HCT116 (cell line): ENCODE results near the gene PSMB7. TPM values are rescaled to one million over a fixed set of nuclear protein-coding genes. Genes with fewer than 3 reads are reported as not detected.

Experiments
- ATAC-seq: fragments of 200-7000 bp; cut with Tn5 transposase; 2 replicates; pipeline ENCODE4 v1.9.1; 2020; ENCODE audit warnings: mild to moderate bottlenecking, moderate library complexity
- BruUV-seq: library from RNA; stranded (reverse); fragments of 400-500 nt; replicated peaks from 2 replicates; lab custom pipeline; 2021; lab: Mats Ljungman, UMichigan
- CTCF ChIA-PET: fragments of 300-600 bp; sonication (Branson Sonifier 250); formaldehyde crosslinking; loops from one replicate; lab custom pipeline; 2021; ENCODE audit warnings: antibody characterized with exemption; lab: Charles Lee
- POLR2A ChIA-PET: fragments of 300-600, 350-600 bp; sonication (Branson Sonifier 250); formaldehyde crosslinking; loops from one replicate; lab custom pipeline; 2021; ENCODE audit warnings: antibody characterized with exemption; lab: Charles Lee
- RAD21 ChIA-PET, 2 experiments: fragments of 300-600 bp; sonication (Branson Sonifier 250); formaldehyde crosslinking; loops; one replicate each; lab custom pipeline; 2023; ENCODE audit warnings: low total read pairs in 2 of 2; ENCODE audit not compliant: uncharacterized antibody in 2 of 2, unreplicated experiment in 2 of 2, low non-redundant PET in 1 of 2; lab: Charles Lee
- DNase-seq: peaks from one replicate; pipeline ENCODE4 v3.0.0-alpha.2; 2010; ENCODE audit warnings: low read depth, low spot score
- H2AFZ ChIP-seq: fragments of 200-600 bp; shearing (Covaris generic), sonication (generic); 2 replicates; pipeline ENCODE4 v1.6.1; 2017; ENCODE audit warnings: low read depth, mixed run types, mixed read lengths, antibody characterized with exemption, low read length; ENCODE audit not compliant: poor library complexity, severe bottlenecking
- H3K27ac ChIP-seq: 2 replicates; pipeline ENCODE4 v1.5.1; 2012; ENCODE audit warnings: low read depth, low read length
- H3K27me3 ChIP-seq: fragments of 200-600 bp; sonication (generic); 2 replicates; pipeline ENCODE4 v1.6.1; 2016; ENCODE audit warnings: mixed run types, low read length, mixed read lengths; ENCODE audit not compliant: insufficient read depth
- H3K36me3 ChIP-seq, 2 experiments: fragments of 200-500 bp in 1 of 2; fragments of 200-600 bp in 1 of 2; sonication (Bioruptor generic) in 1 of 2; sonication (generic) in 1 of 2; 2 replicates each; pipeline versions ENCODE4 v1.5.1 to v1.6.1; 2014 to 2016; ENCODE audit warnings: low read length in 2 of 2, inconsistent platforms in 1 of 2, mixed read lengths in 1 of 2, mixed run types in 1 of 2; ENCODE audit not compliant: insufficient read depth in 2 of 2, control insufficient read depth in 1 of 2
- H3K4me1 ChIP-seq, 2 experiments: fragments of 200-600 bp in 1 of 2; sonication (generic) in 1 of 2; 2 replicates each; pipeline versions ENCODE4 v1.5.1 to v1.6.1; 2012 to 2017; ENCODE audit warnings: low read length in 2 of 2, inconsistent platforms in 1 of 2, mild to moderate bottlenecking in 1 of 2, mixed read lengths in 1 of 2, mixed run types in 1 of 2, moderate library complexity in 1 of 2; ENCODE audit not compliant: insufficient read depth in 2 of 2, control insufficient read depth in 1 of 2
- H3K4me2 ChIP-seq: fragments of 200-600 bp; sonication (generic); 2 replicates; pipeline ENCODE4 v1.6.1; 2017; ENCODE audit warnings: mixed run types, low read length, mixed read lengths
- H3K4me3 ChIP-seq, 2 experiments: fragments of 200-600 bp in 1 of 2; sonication (generic) in 1 of 2; replicated peaks in 1 of 2; 2 replicates each; pipeline ENCODE4 v1.5.1; 2011 to 2016; ENCODE audit warnings: low read length in 2 of 2, control low read depth in 1 of 2, low read depth in 1 of 2, mild to moderate bottlenecking in 1 of 2, mixed read lengths in 1 of 2, mixed run types in 1 of 2
- H3K79me2 ChIP-seq: fragments of 200-600 bp; sonication (generic); 2 replicates; pipeline ENCODE4 v1.6.1; 2017; ENCODE audit warnings: mild to moderate bottlenecking, mixed run types, low read length, moderate library complexity, mixed read lengths; ENCODE audit not compliant: insufficient read depth
- H3K9ac ChIP-seq: fragments of 200-600 bp; sonication (generic); 2 replicates; pipeline ENCODE4 v1.6.1; 2016; ENCODE audit warnings: low read length, mixed read lengths
- H3K9me2 ChIP-seq: fragments of 200-600 bp; sonication (generic), shearing (Covaris generic); 2 replicates; pipeline ENCODE4 v1.6.1; 2017; ENCODE audit warnings: mixed run types, mild to moderate bottlenecking, moderate library complexity; ENCODE audit not compliant: insufficient read depth
- H3K9me3 ChIP-seq, 2 experiments: fragments of 200-500 bp in 1 of 2; fragments of 200-600 bp in 1 of 2; sonication (Bioruptor generic) in 1 of 2; sonication (generic) in 1 of 2; 2 replicates each; pipeline ENCODE4 v1.6.1; 2014 to 2017; ENCODE audit warnings: low read length in 2 of 2, mixed read lengths in 2 of 2, inconsistent platforms in 1 of 2, low read depth in 1 of 2, mild to moderate bottlenecking in 1 of 2, mixed run types in 1 of 2, moderate library complexity in 1 of 2; ENCODE audit not compliant: control insufficient read depth in 1 of 2, insufficient read depth in 1 of 2
- H4K20me1 ChIP-seq: fragments of 200-600 bp; sonication (generic), shearing (Covaris generic); 2 replicates; pipeline ENCODE4 v1.6.1; 2017; ENCODE audit warnings: mixed run types, mild to moderate bottlenecking, moderate library complexity; ENCODE audit not compliant: insufficient read depth
- CTCF ChIP-seq, 3 experiments: fragments of 200-600 bp in 1 of 3; sonication (generic) in 1 of 3; IDR thresholded peaks in 2 of 3; conservative IDR thresholded peaks in 1 of 3; 2 replicates each; pipeline ENCODE4 v1.5.1; 2012 to 2017; ENCODE audit warnings: low read depth in 2 of 3, low read length in 2 of 3, antibody characterized with exemption in 1 of 3, borderline replicate concordance in 1 of 3, control low read depth in 1 of 3, mild to moderate bottlenecking in 1 of 3, mixed read lengths in 1 of 3, mixed run types in 1 of 3, moderate library complexity in 1 of 3; ENCODE audit not compliant: insufficient read depth in 1 of 3
- FOSL1 ChIP-seq: IDR thresholded peaks from 2 replicates; pipeline ENCODE4 v1.6.1; 2012; ENCODE audit warnings: low read depth
- POLR2A ChIP-seq: IDR thresholded peaks from 2 replicates; pipeline ENCODE4 v1.7.0; 2011; ENCODE audit warnings: borderline replicate concordance; ENCODE audit not compliant: insufficient read depth, insufficient read length; ENCODE audit errors: extremely low read depth
- POLR2AphosphoS5 ChIP-seq: IDR thresholded peaks from 2 replicates; pipeline ENCODE4 v1.6.1; 2011; ENCODE audit warnings: mild to moderate bottlenecking, low read depth, low read length, moderate library complexity
- TCF7L2 ChIP-seq: IDR thresholded peaks from 2 replicates; pipeline ENCODE4 v1.7.0; 2011; ENCODE audit warnings: borderline replicate concordance, inconsistent platforms; ENCODE audit not compliant: insufficient read depth, insufficient read length; ENCODE audit errors: extremely low read depth
- YY1 ChIP-seq: IDR thresholded peaks from 2 replicates; pipeline ENCODE4 v1.6.1; 2011; ENCODE audit warnings: low read length, low read depth, moderate library complexity, mild to moderate bottlenecking; ENCODE audit not compliant: insufficient replicate concordance; ENCODE audit errors: extremely low read depth
- ZFX ChIP-seq: fragments of 450-650 bp; IDR thresholded peaks from 2 replicates; pipeline ENCODE4 v1.6.1; 2017
- ZNF274 ChIP-seq: fragments of 200-500 bp; sonication (Bioruptor generic); IDR thresholded peaks from 2 replicates; pipeline ENCODE4 v1.6.1; 2014; ENCODE audit warnings: mild to moderate bottlenecking, low read depth, low read length, inconsistent platforms
- intact Hi-C: fragments of 100-400 bp; cut with micrococcal nuclease; formaldehyde crosslinking; loops from 2 replicates; pipeline ENCODE4 v1.10.0; 2022
- total RNA-seq: library from RNA; stranded (reverse); gene quantifications from one replicate; pipeline ENCODE4 v1.2.1, GENCODE V29; 2021; ENCODE audit not compliant: unreplicated experiment
- TF ChIP-seq, protein P1 (sequence below): IDR thresholded peaks from 2 replicates; pipeline ENCODE4 v1.6.1; 2011; ENCODE audit warnings: mild to moderate bottlenecking, low read length, moderate library complexity; ENCODE audit not compliant: insufficient replicate concordance; ENCODE audit errors: extremely low read depth

PSMB7 gene
- total RNA-seq, 1 experiment from 2014 or later = 222 TPM

GRCh38 chr9:124311283-124311682 is 104.0 kb downstream of the PSMB7 start:
- H3K4me1 ChIP-seq = peaks cover 23 to 50% of the 10 kb centered on the region in 2 experiments
- no peaks in the 10 kb centered on the region for H3K9me3 ChIP-seq
- TF ChIP-seq ZNF274 = no peak
- peak in 2 of 3 experiments; percentile 19 to 24; a peak in 2 of 6 replicates for TF ChIP-seq CTCF (IDR thresholded peaks at IDR 0.05 in 2 of 3, conservative IDR thresholded peaks at IDR 0.05 in 1 of 3; ENCODE audit: borderline replicate concordance in 1 of 3, insufficient read depth in 1 of 3, low read depth in 2 of 3, low read length in 2 of 3)
- intact Hi-C loops = loop anchor here (10.0 kb wide), 1 partner anchor 766 kb away; no protein-coding TSS in a partner anchor
- H4K20me1 ChIP-seq = no peaks in the 10 kb centered on the region
- H3K9ac ChIP-seq = 0 out of 2 replicates have a peak overlapping the region, but pooled peaks have one; percentile 2
- H3K27me3 ChIP-seq = no peaks in the 10 kb centered on the region
- no peak overlapping the region for H3K4me3 ChIP-seq
- no peaks in the 10 kb centered on the region; the same call in 1 of the 2 replicates for H3K79me2 ChIP-seq
- no peak overlapping the region for H2AFZ ChIP-seq
- DNase-seq (no peak), ATAC-seq (no peak)
- BruUV-seq = no TSS peak
- RAD21 ChIA-PET = no interaction called here
- H3K9me2 ChIP-seq = no peaks in the 10 kb centered on the region
- no peak overlapping the region for H3K27ac ChIP-seq
- H3K36me3 ChIP-seq = no peaks in the 10 kb centered on the region
- H3K4me2 ChIP-seq = 0 out of 2 replicates have a peak overlapping the region, but pooled peaks have one; percentile 68
- POLR2A ChIA-PET = no interaction called here
- CTCF ChIA-PET = no interaction called here

DNA sequence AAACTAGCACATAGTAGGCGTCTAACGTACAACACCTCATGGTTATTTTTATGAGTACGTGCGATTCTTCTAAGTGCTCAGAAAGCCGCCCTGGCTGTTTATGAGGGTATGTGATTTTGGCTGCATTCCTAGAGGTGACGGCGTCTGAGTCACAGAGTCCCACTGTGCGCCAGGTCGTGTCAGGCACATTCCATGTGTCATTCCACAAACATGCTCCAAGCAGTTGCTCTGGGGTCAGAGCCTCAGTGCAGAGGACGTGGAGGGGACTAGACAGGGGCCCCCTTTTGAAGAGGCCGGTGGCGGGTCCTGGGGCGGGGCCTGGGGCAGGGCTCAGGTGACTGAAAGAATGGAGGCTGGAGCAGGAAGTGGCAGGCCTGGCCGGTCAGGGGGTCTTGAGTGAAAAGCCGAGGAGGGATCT is 105.6 kb downstream of the PSMB7 start:
- Histone ChIP-seq H3K9ac (peak overlapping the region; percentile 52), H3K4me1 (peaks cover 30 to 60% of the 10 kb centered on the region in 2 experiments), H3K27ac (peak overlapping the region; percentile 35), H3K4me2 (peak overlapping the region; percentile 68), H3K9me2 (no peaks in the 10 kb centered on the region), H4K20me1 (no peaks in the 10 kb centered on the region), H3K36me3 (no peaks in the 10 kb centered on the region; a peak in 1 of 4 replicates), H3K79me2 (no peaks in the 10 kb centered on the region; the same call in 1 of the 2 replicates), H3K27me3 (no peaks in the 10 kb centered on the region), H3K9me3 (no peaks in the 10 kb centered on the region), H2AFZ (no peak overlapping the region), H3K4me3 (peak overlapping the region in 1 of 2 experiments; percentile 27; a peak in 2 of 4 replicates)
- ATAC-seq = peak; percentile 93
- no TSS peak for BruUV-seq
- ChIA-PET POLR2A (no interaction called here), RAD21 (interaction anchor here in 1 of 2 experiments (0.6 kb wide), 1 partner anchor 270 kb away, joined by 3 read pairs; no protein-coding TSS in a partner anchor), CTCF (no interaction called here)
- TF ChIP-seq ZNF274 (no peak), POLR2A (no peak), ZFX (no peak), TCF7L2 (peak; percentile 96), FOSL1 (no peak), CTCF (IDR thresholded peaks at IDR 0.05 in 2 of 3, conservative IDR thresholded peaks at IDR 0.05 in 1 of 3; ENCODE audit: borderline replicate concordance in 1 of 3, insufficient read depth in 1 of 3, low read depth in 2 of 3, low read length in 2 of 3) (no peak), POLR2AphosphoS5 (peak; percentile 87), YY1 (peak; percentile 57)
- TF ChIP-seq, protein P1, sequence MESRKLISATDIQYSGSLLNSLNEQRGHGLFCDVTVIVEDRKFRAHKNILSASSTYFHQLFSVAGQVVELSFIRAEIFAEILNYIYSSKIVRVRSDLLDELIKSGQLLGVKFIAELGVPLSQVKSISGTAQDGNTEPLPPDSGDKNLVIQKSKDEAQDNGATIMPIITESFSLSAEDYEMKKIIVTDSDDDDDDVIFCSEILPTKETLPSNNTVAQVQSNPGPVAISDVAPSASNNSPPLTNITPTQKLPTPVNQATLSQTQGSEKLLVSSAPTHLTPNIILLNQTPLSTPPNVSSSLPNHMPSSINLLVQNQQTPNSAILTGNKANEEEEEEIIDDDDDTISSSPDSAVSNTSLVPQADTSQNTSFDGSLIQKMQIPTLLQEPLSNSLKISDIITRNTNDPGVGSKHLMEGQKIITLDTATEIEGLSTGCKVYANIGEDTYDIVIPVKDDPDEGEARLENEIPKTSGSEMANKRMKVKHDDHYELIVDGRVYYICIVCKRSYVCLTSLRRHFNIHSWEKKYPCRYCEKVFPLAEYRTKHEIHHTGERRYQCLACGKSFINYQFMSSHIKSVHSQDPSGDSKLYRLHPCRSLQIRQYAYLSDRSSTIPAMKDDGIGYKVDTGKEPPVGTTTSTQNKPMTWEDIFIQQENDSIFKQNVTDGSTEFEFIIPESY = peak; percentile 82
- intact Hi-C loops = loop anchor here (5.0 to 10.0 kb wide), 2 partner anchors 52 to 765 kb away; partner anchors contain the start of gene NEK6
- DNase-seq = peak; percentile 92
